Panc1 (cell line): ENCODE measurements around the gene PRM2.

ENCODE experiments used
- CTCF ChIP-seq: fragments of 450-650 bp; IDR thresholded peaks from 2 replicates; pipeline ENCODE4 v1.5.1; 2017; ENCODE audit warnings: mild to moderate bottlenecking
- TCF7L2 ChIP-seq: IDR thresholded peaks from 2 replicates; pipeline ENCODE4 v1.6.1; 2011; ENCODE audit warnings: mild to moderate bottlenecking, low read depth, low read length, inconsistent platforms
- TF ChIP-seq, protein P1 (sequence below), 2 experiments: IDR thresholded peaks; 2 replicates each; pipeline ENCODE4 v1.6.1; 2011 to 2012; ENCODE audit warnings: low read depth in 2 of 2, control low read depth in 1 of 2, low read length in 1 of 2, mild to moderate bottlenecking in 1 of 2, moderate library complexity in 1 of 2; ENCODE audit not compliant: insufficient read depth in 1 of 2

GRCh38 chr16:11253009-11253994 lies 23.0 kb downstream of the PRM2 start:
- TF ChIP-seq CTCF: no peak
- no peak for TF ChIP-seq TCF7L2
- TF ChIP-seq, protein P1, sequence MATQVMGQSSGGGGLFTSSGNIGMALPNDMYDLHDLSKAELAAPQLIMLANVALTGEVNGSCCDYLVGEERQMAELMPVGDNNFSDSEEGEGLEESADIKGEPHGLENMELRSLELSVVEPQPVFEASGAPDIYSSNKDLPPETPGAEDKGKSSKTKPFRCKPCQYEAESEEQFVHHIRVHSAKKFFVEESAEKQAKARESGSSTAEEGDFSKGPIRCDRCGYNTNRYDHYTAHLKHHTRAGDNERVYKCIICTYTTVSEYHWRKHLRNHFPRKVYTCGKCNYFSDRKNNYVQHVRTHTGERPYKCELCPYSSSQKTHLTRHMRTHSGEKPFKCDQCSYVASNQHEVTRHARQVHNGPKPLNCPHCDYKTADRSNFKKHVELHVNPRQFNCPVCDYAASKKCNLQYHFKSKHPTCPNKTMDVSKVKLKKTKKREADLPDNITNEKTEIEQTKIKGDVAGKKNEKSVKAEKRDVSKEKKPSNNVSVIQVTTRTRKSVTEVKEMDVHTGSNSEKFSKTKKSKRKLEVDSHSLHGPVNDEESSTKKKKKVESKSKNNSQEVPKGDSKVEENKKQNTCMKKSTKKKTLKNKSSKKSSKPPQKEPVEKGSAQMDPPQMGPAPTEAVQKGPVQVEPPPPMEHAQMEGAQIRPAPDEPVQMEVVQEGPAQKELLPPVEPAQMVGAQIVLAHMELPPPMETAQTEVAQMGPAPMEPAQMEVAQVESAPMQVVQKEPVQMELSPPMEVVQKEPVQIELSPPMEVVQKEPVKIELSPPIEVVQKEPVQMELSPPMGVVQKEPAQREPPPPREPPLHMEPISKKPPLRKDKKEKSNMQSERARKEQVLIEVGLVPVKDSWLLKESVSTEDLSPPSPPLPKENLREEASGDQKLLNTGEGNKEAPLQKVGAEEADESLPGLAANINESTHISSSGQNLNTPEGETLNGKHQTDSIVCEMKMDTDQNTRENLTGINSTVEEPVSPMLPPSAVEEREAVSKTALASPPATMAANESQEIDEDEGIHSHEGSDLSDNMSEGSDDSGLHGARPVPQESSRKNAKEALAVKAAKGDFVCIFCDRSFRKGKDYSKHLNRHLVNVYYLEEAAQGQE (IDR thresholded peaks at IDR 0.05; ENCODE audit: insufficient read depth in 1 of 2, low read depth in 2 of 2, low read length in 1 of 2): no peak
